HEK293 (cell line): ENCODE data around the gene LRRC49.
A peak's percentile ranks its signal among the peaks of the same experiment; 100 is the strongest.

Experiments
- CTCF ChIA-PET: fragments of 350-600 bp; formaldehyde crosslinking; extraction: SDS; loops from one replicate; lab custom pipeline; 2021; ENCODE audit warnings: antibody characterized with exemption; lab: Yijun Ruan, JAX
- POLR2A ChIA-PET: fragments of 300-600 bp; formaldehyde crosslinking; extraction: SDS; loops from one replicate; lab custom pipeline; 2020; ENCODE audit warnings: antibody characterized with exemption, inconsistent platforms; lab: Yijun Ruan, JAX
- H3K27ac ChIP-seq: fragments of 200-500 bp; sonication (Bioruptor generic); 2 replicates; pipeline ENCODE4 v1.5.1; 2014; ENCODE audit warnings: low read depth, low read length, control low read depth, inconsistent platforms; ENCODE audit errors: extremely low read depth
- H3K36me3 ChIP-seq, 2 experiments: fragments of 200-500 bp in 1 of 2; sonication (Bioruptor generic) in 1 of 2; 1 replicate in 1 of 2; 2 replicates in 1 of 2; pipeline ENCODE4 v1.5.1; 2014 to 2017; ENCODE audit warnings: inconsistent platforms in 2 of 2, low read length in 2 of 2; ENCODE audit not compliant: control insufficient read depth in 2 of 2, insufficient read depth in 1 of 2
- H3K4me1 ChIP-seq: fragments of 200-500 bp; sonication (Bioruptor generic); 2 replicates; pipeline ENCODE4 v1.5.1; 2014; ENCODE audit warnings: mild to moderate bottlenecking, low read length, inconsistent platforms; ENCODE audit not compliant: control insufficient read depth, insufficient read depth
- H3K4me3 ChIP-seq: 2 replicates; pipeline ENCODE4 v1.5.1; 2011; ENCODE audit warnings: low read depth, mild to moderate bottlenecking, control low read depth, low read length, moderate library complexity
- H3K9me3 ChIP-seq: fragments of 200-500 bp; sonication (Bioruptor generic); 2 replicates; pipeline ENCODE4 v1.5.1; 2014; ENCODE audit warnings: low read depth, low read length, inconsistent platforms; ENCODE audit not compliant: control insufficient read depth, insufficient read depth
- EGR2 ChIP-seq: fragments of 450-650 bp; formaldehyde crosslinking; IDR thresholded peaks from 2 replicates; pipeline ENCODE4 v1.5.1; 2016; ENCODE audit warnings: low read depth, missing biosample characterization, missing genetic modification characterization
- GLI4 ChIP-seq: fragments of 450-650 bp; formaldehyde crosslinking; IDR thresholded peaks from 2 replicates; pipeline ENCODE4 v1.5.1; 2016; ENCODE audit warnings: missing biosample characterization, missing genetic modification characterization
- IKZF3 ChIP-seq: fragments of 450-650 bp; IDR thresholded peaks from 2 replicates; pipeline ENCODE4 v1.5.0; 2018; ENCODE audit warnings: missing biosample characterization, mild to moderate bottlenecking, missing genetic modification characterization, moderate library complexity
- KLF10 ChIP-seq: fragments of 450-650 bp; IDR thresholded peaks from 2 replicates; pipeline ENCODE4 v1.5.1; 2018; ENCODE audit warnings: missing biosample characterization, mild to moderate bottlenecking, missing genetic modification characterization
- KLF7 ChIP-seq: fragments of 450-650 bp; formaldehyde crosslinking; IDR thresholded peaks from 2 replicates; pipeline ENCODE4 v1.5.1; 2016; ENCODE audit warnings: missing biosample characterization, missing genetic modification characterization, borderline replicate concordance
- MEIS1 ChIP-seq: sonication (generic); formaldehyde crosslinking; IDR thresholded peaks from 2 replicates; pipeline ENCODE4 v1.8.1; 2022; ENCODE audit warnings: missing genetic modification reagents, mild to moderate bottlenecking, borderline replicate concordance
- SCRT1 ChIP-seq: fragments of 450-650 bp; formaldehyde crosslinking; IDR thresholded peaks from 2 replicates; pipeline ENCODE4 v1.5.1; 2016; ENCODE audit warnings: missing biosample characterization, missing genetic modification characterization, borderline replicate concordance
- SP3 ChIP-seq: fragments of 450-650 bp; formaldehyde crosslinking; IDR thresholded peaks from 2 replicates; pipeline ENCODE4 v1.5.1; 2016; ENCODE audit warnings: missing biosample characterization, missing genetic modification characterization
- YY2 ChIP-seq: fragments of 450-650 bp; formaldehyde crosslinking; IDR thresholded peaks from 2 replicates; pipeline ENCODE4 v1.5.1; 2016; ENCODE audit warnings: missing biosample characterization, missing genetic modification characterization
- ZFHX2 ChIP-seq: fragments of 450-650 bp; formaldehyde crosslinking; conservative IDR thresholded peaks from 2 replicates; pipeline ENCODE4 v1.5.1; 2016; ENCODE audit warnings: missing biosample characterization, missing genetic modification characterization
- ZFP37 ChIP-seq: fragments of 450-650 bp; formaldehyde crosslinking; IDR thresholded peaks from 2 replicates; pipeline ENCODE4 v1.5.1; 2016; ENCODE audit warnings: missing biosample characterization, missing genetic modification characterization
- ZIC2 ChIP-seq: fragments of 450-650 bp; formaldehyde crosslinking; IDR thresholded peaks from 2 replicates; pipeline ENCODE4 v1.5.1; 2016; ENCODE audit warnings: missing biosample characterization, missing genetic modification characterization
- ZNF184 ChIP-seq: fragments of 450-650 bp; IDR thresholded peaks from 2 replicates; pipeline ENCODE4 v1.5.1; 2018; ENCODE audit warnings: missing biosample characterization, mild to moderate bottlenecking, missing genetic modification characterization
- ZNF530 ChIP-seq: fragments of 450-650 bp; formaldehyde crosslinking; IDR thresholded peaks from 2 replicates; pipeline ENCODE4 v1.5.1; 2016; ENCODE audit warnings: low read depth, missing biosample characterization, missing genetic modification characterization
- ZNF561 ChIP-seq: fragments of 450-650 bp; IDR thresholded peaks from 2 replicates; pipeline ENCODE4 v1.5.1; 2018; ENCODE audit warnings: missing biosample characterization, missing genetic modification characterization, borderline replicate concordance
- ZNF610 ChIP-seq: fragments of 450-650 bp; formaldehyde crosslinking; IDR thresholded peaks from 2 replicates; pipeline ENCODE4 v1.5.1; 2016; ENCODE audit warnings: missing biosample characterization, missing genetic modification characterization, borderline replicate concordance
- ZNF623 ChIP-seq: fragments of 450-650 bp; formaldehyde crosslinking; IDR thresholded peaks from 2 replicates; pipeline ENCODE4 v1.5.1; 2016; ENCODE audit warnings: missing biosample characterization, missing genetic modification characterization
- ZNF654 ChIP-seq: fragments of 450-650 bp; formaldehyde crosslinking; IDR thresholded peaks from 2 replicates; pipeline ENCODE4 v1.5.1; 2016; ENCODE audit warnings: low read depth, missing biosample characterization, missing genetic modification characterization
- ZNF660 ChIP-seq: fragments of 450-650 bp; IDR thresholded peaks from 2 replicates; pipeline ENCODE4 v1.5.1; 2018; ENCODE audit warnings: missing biosample characterization, mild to moderate bottlenecking, missing genetic modification characterization
- ZNF843 ChIP-seq: fragments of 450-650 bp; formaldehyde crosslinking; IDR thresholded peaks from 2 replicates; pipeline ENCODE4 v1.5.1; 2016; ENCODE audit warnings: missing biosample characterization, missing genetic modification characterization
- TF ChIP-seq, protein P1 (sequence below): fragments of 450-650 bp; formaldehyde crosslinking; IDR thresholded peaks from 2 replicates; pipeline ENCODE4 v1.5.1; 2016; ENCODE audit warnings: missing biosample characterization, missing genetic modification characterization
- TF ChIP-seq, protein P2 (sequence below): fragments of 450-650 bp; formaldehyde crosslinking; IDR thresholded peaks from 2 replicates; pipeline ENCODE4 v1.5.1; 2016; ENCODE audit warnings: missing biosample characterization, missing genetic modification characterization

The LRRC49 gene

DNA sequence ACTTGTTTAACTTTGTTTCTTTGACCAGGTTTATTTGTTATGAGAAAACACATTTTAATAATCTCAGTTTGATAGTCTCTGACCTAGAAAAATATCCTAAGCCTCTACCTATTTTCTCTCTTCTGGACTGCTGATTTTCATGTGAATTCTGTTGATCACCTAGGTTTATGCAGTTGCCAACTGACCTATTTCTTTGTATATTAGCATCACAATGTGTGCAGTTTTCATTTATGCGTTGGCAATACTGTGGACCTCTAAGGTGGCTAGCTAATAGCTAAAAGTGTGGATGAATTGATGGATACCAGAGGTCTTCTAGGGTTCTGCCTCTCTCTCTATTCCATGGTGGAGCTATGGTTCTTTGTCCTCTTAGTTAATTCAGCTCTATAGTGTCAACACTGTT, 72.1 kb downstream of the LRRC49 start (continued):
- no peak for TF ChIP-seq KLF7 (tag by site-specific recombination)
- TF ChIP-seq ZNF843 (tag by site-specific recombination) = no peak
- TF ChIP-seq EGR2 (tag by site-specific recombination) = no peak
- TF ChIP-seq ZNF660 = no peak
- no peak for TF ChIP-seq ZFP37 (tag by site-specific recombination)
- no peak for TF ChIP-seq GLI4
- TF ChIP-seq, protein P1, sequence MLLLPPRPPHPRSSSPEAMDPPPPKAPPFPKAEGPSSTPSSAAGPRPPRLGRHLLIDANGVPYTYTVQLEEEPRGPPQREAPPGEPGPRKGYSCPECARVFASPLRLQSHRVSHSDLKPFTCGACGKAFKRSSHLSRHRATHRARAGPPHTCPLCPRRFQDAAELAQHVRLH (tag by site-specific recombination) = no peak
- TF ChIP-seq ZNF561 (tag by site-specific recombination) = no peak
- TF ChIP-seq YY2 = no peak

DNA sequence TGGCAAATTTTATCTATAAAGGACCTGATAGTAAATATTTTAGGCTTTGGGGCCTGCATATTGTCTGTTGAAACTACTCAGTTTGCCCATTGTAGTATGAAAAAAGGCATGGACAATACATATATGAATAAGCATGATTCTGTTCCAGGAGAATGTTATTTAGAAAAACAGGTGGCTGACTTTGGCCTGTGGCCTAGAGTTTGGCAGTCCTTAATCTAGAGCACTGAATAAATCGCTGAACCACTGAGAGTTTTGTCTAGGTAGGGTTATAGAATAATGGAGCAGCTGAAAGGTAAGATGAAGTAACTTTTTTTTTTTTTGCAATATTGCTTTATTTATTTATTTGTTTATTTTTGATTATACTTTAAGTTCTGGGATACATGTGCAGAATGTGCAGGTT, 75.0 kb downstream of the LRRC49 start:
- Histone ChIP-seq H3K4me3 (no peak overlapping the region), H3K9me3 (no peaks in the 10 kb centered on the region), H3K27ac (no peak overlapping the region), H3K4me1 (no peaks in the 10 kb centered on the region), H3K36me3 (no peaks in the 10 kb centered on the region)
- TF ChIP-seq ZFHX2 = no peak
- TF ChIP-seq MEIS1 = no peak
- no peak for TF ChIP-seq ZIC2 (tag by site-specific recombination)
- TF ChIP-seq ZNF623 (tag by site-specific recombination) = no peak
- no peak for TF ChIP-seq KLF10 (tag by site-specific recombination)
- no peak for TF ChIP-seq GLI4
- TF ChIP-seq SCRT1 (tag by site-specific recombination) = no peak
- TF ChIP-seq SP3 = no peak
- TF ChIP-seq IKZF3 = no peak
- no peak for TF ChIP-seq EGR2 (tag by site-specific recombination)
- no peak for TF ChIP-seq ZNF184 (tag by site-specific recombination)
- TF ChIP-seq ZNF530 (tag by site-specific recombination) = no peak
- ChIA-PET POLR2A (no interaction called here), CTCF (no interaction called here)

DNA sequence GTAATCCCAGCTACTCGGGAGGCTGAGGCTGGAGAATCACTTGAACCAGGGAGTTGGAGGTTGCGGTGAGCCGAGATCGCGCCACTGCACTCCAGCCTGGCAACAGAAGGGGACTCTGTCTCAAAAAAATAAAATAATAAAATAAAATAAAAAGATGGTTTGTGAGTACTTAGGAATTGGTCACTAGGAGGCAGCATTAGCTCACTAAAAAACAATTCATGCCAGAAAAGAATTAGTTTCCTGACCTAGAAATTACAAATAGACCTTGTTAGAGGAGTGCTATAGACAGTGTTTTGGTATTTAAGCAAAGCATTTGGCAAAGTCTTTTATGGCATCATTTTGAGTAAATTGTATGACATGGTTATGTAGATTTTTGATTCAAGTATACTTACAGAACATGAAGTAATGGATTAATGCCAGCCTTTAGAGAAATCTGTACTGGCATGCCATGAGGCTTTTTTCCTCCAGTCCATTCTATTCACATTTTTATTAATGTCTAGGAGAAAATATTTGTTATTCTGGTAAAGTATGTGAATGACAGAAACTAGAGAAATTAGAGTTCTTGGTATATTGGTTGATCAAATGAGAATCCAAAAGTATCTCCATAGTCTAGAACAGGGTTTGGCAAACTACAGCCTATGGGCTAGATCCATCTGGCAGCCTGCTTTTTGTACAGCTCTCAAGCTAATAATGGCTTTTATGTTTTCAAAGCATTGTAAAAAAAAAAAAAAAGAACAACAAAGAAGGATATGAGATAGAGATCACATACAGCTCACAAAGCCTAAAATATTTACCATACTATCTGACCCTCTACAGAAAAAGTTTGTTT, 81.6 kb downstream of the LRRC49 start:
- H3K9me3 ChIP-seq = no peaks in the 10 kb centered on the region
- H3K36me3 ChIP-seq = no peaks in the 10 kb centered on the region
- no peaks in the 10 kb centered on the region for H3K4me1 ChIP-seq
- peak; percentile 79 for TF ChIP-seq ZNF654 (tag by site-specific recombination)
- TF ChIP-seq, protein P2, sequence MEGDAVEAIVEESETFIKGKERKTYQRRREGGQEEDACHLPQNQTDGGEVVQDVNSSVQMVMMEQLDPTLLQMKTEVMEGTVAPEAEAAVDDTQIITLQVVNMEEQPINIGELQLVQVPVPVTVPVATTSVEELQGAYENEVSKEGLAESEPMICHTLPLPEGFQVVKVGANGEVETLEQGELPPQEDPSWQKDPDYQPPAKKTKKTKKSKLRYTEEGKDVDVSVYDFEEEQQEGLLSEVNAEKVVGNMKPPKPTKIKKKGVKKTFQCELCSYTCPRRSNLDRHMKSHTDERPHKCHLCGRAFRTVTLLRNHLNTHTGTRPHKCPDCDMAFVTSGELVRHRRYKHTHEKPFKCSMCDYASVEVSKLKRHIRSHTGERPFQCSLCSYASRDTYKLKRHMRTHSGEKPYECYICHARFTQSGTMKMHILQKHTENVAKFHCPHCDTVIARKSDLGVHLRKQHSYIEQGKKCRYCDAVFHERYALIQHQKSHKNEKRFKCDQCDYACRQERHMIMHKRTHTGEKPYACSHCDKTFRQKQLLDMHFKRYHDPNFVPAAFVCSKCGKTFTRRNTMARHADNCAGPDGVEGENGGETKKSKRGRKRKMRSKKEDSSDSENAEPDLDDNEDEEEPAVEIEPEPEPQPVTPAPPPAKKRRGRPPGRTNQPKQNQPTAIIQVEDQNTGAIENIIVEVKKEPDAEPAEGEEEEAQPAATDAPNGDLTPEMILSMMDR (tag by site-specific recombination) = 0 out of 2 replicates have a peak, but pooled peaks have one; percentile 18
- no peak for TF ChIP-seq ZNF610 (tag by site-specific recombination)
- H3K4me3 ChIP-seq = no peak overlapping the region
- ChIA-PET CTCF (interaction anchor here (0.6 to 1.1 kb wide), 8 partner anchors 21 to 828 kb away, joined by 3 to 6 read pairs (median 4); no protein-coding TSS in a partner anchor), POLR2A (no interaction called here)
- H3K27ac ChIP-seq = no peak overlapping the region
